B cell (primary cell): ENCODE results near the gene GABPB1. TPM values are rescaled to one million over a fixed set of nuclear protein-coding genes. Genes with fewer than 3 reads are reported as not detected.

Experiments used
- ATAC-seq: fragments of 200-7000 bp; cut with Tn5 transposase; one replicate; pipeline ENCODE4 v1.10.0; 2021; ENCODE audit warnings: low read depth, mild to moderate bottlenecking, moderate number of reproducible peaks, moderate library complexity
- CTCF ChIA-PET: fragments of 350-600 bp; sonication (Branson Sonifier 250); formaldehyde crosslinking; loops from one replicate; lab custom pipeline; 2021; ENCODE audit warnings: antibody characterized with exemption, inconsistent platforms; lab: Charles Lee
- POLR2A ChIA-PET: fragments of 350-600 bp; sonication (Branson Sonifier 250); formaldehyde crosslinking; loops from one replicate; lab custom pipeline; 2021; ENCODE audit warnings: antibody characterized with exemption; lab: Charles Lee
- DNase-seq: peaks from one replicate; pipeline ENCODE4 v3.0.0; 2013
- H2AFZ ChIP-seq: 2 replicates; pipeline ENCODE4 v1.6.1; 2012; ENCODE audit warnings: mild to moderate bottlenecking, low read depth, low read length; ENCODE audit not compliant: insufficient read depth, poor library complexity, severe bottlenecking
- H3K27ac ChIP-seq, 2 donors: 1 replicate in 1 of 2; 2 replicates in 1 of 2; pipeline ENCODE4 v1.5.1; 2012 to 2013; ENCODE audit warnings: low read length in 2 of 2, mild to moderate bottlenecking in 2 of 2, moderate library complexity in 1 of 2
- H3K27me3 ChIP-seq, 4 experiments: fragments of 200-600 bp in 1 of 4; sonication (generic) in 1 of 4; replicated peaks in 1 of 4; 1 replicate in 2 of 4; 2 replicates in 2 of 4; pipeline versions ENCODE4 v1.6.1 to v1.7.0; 2013 to 2016; ENCODE audit warnings: low read length in 3 of 4, mild to moderate bottlenecking in 2 of 4, mixed read lengths in 1 of 4, moderate library complexity in 1 of 4; ENCODE audit not compliant: insufficient read depth in 4 of 4, control insufficient read depth in 3 of 4; ENCODE audit errors: control extremely low read depth in 1 of 4
- H3K36me3 ChIP-seq, 2 experiments: replicated peaks in 1 of 2; 1 replicate in 1 of 2; 2 replicates in 1 of 2; pipeline versions ENCODE4 v1.6.1 to v1.7.1; 2013; ENCODE audit warnings: low read length in 1 of 2; ENCODE audit not compliant: insufficient read depth in 2 of 2, control insufficient read depth in 1 of 2; ENCODE audit errors: control extremely low read depth in 1 of 2, extremely low read depth in 1 of 2
- H3K4me1 ChIP-seq, 2 donors: fragments of 200-600 bp in 1 of 2; sonication (generic) in 1 of 2; 1 replicate in 1 of 2; 2 replicates in 1 of 2; pipeline versions ENCODE4 v1.5.1 to v1.6.1; 2013 to 2017; ENCODE audit warnings: low read length in 2 of 2; ENCODE audit not compliant: control insufficient read depth in 2 of 2, insufficient read depth in 2 of 2
- H3K4me2 ChIP-seq: replicated peaks from 2 replicates; pipeline ENCODE3; 2012; ENCODE audit warnings: mild to moderate bottlenecking, low read depth, low read length; ENCODE audit not compliant: poor library complexity, severe bottlenecking
- H3K4me3 ChIP-seq, 5 experiments: fragments of 200-600 bp in 1 of 5; sonication (generic) in 1 of 5; 1 replicate in 3 of 5; 2 replicates in 2 of 5; pipeline versions ENCODE4 v1.5.1 to v1.7.0; 2011 to 2016; ENCODE audit warnings: low read length in 4 of 5, mild to moderate bottlenecking in 4 of 5, low read depth in 2 of 5, control low read depth in 1 of 5, moderate library complexity in 1 of 5; ENCODE audit not compliant: insufficient read depth in 1 of 5; ENCODE audit errors: control extremely low read depth in 1 of 5, extremely low read depth in 1 of 5
- H3K79me2 ChIP-seq: fragments of 200-600 bp; sonication (generic); one replicate; pipeline ENCODE4 v1.6.0; 2016; ENCODE audit warnings: low read length; ENCODE audit not compliant: control insufficient read depth, insufficient read depth
- H3K9ac ChIP-seq: fragments of 200-600 bp; sonication (generic); 2 replicates; pipeline ENCODE4 v1.6.1; 2017; ENCODE audit warnings: mild to moderate bottlenecking, low read length, moderate library complexity
- H3K9me3 ChIP-seq, 3 donors: one replicate each; pipeline versions ENCODE4 v1.6.1 to v1.7.1; 2013; ENCODE audit warnings: low read length in 2 of 3; ENCODE audit not compliant: control insufficient read depth in 2 of 3, insufficient read depth in 1 of 3; ENCODE audit errors: control extremely low read depth in 1 of 3
- H4K20me1 ChIP-seq: 2 replicates; pipeline ENCODE4 v1.6.0; 2012; ENCODE audit warnings: mild to moderate bottlenecking, low read length; ENCODE audit not compliant: insufficient read depth, control insufficient read depth, poor library complexity, severe bottlenecking
- H3K27ac Mint-ChIP-seq: one replicate; pipeline ENCODE4 v1.8.0; 2021; ENCODE audit warnings: mixed read lengths
- H3K27me3 Mint-ChIP-seq: one replicate; pipeline ENCODE4 v1.8.0; 2021; ENCODE audit warnings: mixed read lengths
- H3K4me1 Mint-ChIP-seq: one replicate; pipeline ENCODE4 v1.8.0; 2021; ENCODE audit warnings: mixed read lengths
- H3K4me3 Mint-ChIP-seq: one replicate; pipeline ENCODE4 v1.8.0; 2021; ENCODE audit warnings: mixed read lengths
- H3K9me3 Mint-ChIP-seq: one replicate; pipeline ENCODE4 v1.8.0; 2022; ENCODE audit warnings: mixed read lengths; ENCODE audit not compliant: insufficient read depth
- CTCF ChIP-seq: fragments of 200-600 bp; IDR thresholded peaks from one replicate; pipeline ENCODE4 v1.8.0; 2022; ENCODE audit warnings: antibody characterized with exemption, mild to moderate bottlenecking
- EZH2 ChIP-seq: IDR thresholded peaks from 2 replicates; pipeline ENCODE4 v1.6.1; 2012; ENCODE audit warnings: borderline replicate concordance, low read depth, mild to moderate bottlenecking, moderate library complexity, low read length; ENCODE audit not compliant: insufficient read depth, poor library complexity, severe bottlenecking
- WGBS: methylation state at CpG from one replicate; pipeline ENCODE4 v1.1.5; 2013; ENCODE audit warnings: missing lambda C conversion rate; ENCODE audit not compliant: insufficient coverage; 5-methylcytosine and 5-hydroxymethylcytosine counted together
- intact Hi-C: fragments of 100-400 bp; cut with micrococcal nuclease; formaldehyde crosslinking; loops from one replicate; pipeline ENCODE4 v1.10.0; 2022
- polyA plus RNA-seq: library from polyadenylated mRNA; depleted of rRNA; stranded (reverse); fragments of >200 nt; gene quantifications from 2 replicates; pipeline ENCODE4 v1.2.3, GENCODE V29; 2012
- total RNA-seq, 2 donors: library from RNA; stranded (reverse); fragments of 120-200 nt in 1 of 2; gene quantifications; 1 replicate in 1 of 2; 2 replicates in 1 of 2; pipeline versions ENCODE4 v1.2.3 to v1.2.4, GENCODE V29; 2013 to 2022

The GABPB1 gene
- total and polyA plus RNA-seq, 2 donors (not counting 1 experiment from before 2014, with no cell fraction given): 24.1 to 37.1 TPM

DNA sequence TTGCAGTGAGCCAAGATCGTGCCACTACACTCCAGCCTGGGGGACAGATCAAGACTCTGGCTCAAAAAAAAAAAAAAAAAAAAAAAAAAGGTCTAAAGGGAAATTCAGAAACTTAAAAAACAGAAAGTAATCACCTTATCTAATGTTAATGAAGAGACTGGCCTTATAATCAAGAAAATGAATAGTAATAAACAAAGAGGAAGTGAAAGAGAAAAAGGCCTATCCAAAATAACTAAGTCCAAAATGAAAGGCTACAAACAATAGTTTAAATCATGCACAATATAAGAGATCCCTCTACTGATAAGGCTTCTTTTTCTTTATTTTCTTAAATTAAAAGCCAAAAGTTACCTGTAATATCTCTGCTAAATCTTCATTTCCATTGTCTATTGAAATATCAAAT, 52.4 kb downstream of the GABPB1 start:
- Mint-ChIP-seq H3K4me3 (no peak overlapping the region), H3K27ac (no peak overlapping the region), H3K4me1 (peaks cover 9% of the 10 kb centered on the region), H3K27me3 (no peaks in the 10 kb centered on the region), H3K9me3 (no peaks in the 10 kb centered on the region)
- no CpG with 5 or more reads among the region's 1 CpG for WGBS
- H4K20me1 ChIP-seq: no peaks in the 10 kb centered on the region
- no peak overlapping the region for H2AFZ ChIP-seq
- no peak overlapping the region for H3K4me3 ChIP-seq
- ATAC-seq (peak; percentile 36), DNase-seq (peak; percentile 18)
- H3K27me3 ChIP-seq: no peaks in the 10 kb centered on the region
- no peaks in the 10 kb centered on the region for H3K79me2 ChIP-seq
- H3K9ac ChIP-seq: no peak overlapping the region
- H3K36me3 ChIP-seq: peaks cover 3 to 30% of the 10 kb centered on the region in 2 experiments
- H3K4me1 ChIP-seq: peaks cover 6 to 8% of the 10 kb centered on the region in 2 donors
- intact Hi-C loops: no loop called here
- CTCF ChIA-PET: interaction anchor here (1.8 kb wide), 1 partner anchor 13 kb away, joined by 10 read pairs; no protein-coding TSS in a partner anchor
- POLR2A ChIA-PET: no interaction called here
- H3K27ac ChIP-seq: peak overlapping the region in 1 of 2 donors; percentile 62
- TF ChIP-seq CTCF (no peak), EZH2 (no peak)
- peaks cover 0 to 5% (median 0%) of the 10 kb centered on the region in 3 donors for H3K9me3 ChIP-seq
- peak overlapping the region; percentile 3 for H3K4me2 ChIP-seq

DNA sequence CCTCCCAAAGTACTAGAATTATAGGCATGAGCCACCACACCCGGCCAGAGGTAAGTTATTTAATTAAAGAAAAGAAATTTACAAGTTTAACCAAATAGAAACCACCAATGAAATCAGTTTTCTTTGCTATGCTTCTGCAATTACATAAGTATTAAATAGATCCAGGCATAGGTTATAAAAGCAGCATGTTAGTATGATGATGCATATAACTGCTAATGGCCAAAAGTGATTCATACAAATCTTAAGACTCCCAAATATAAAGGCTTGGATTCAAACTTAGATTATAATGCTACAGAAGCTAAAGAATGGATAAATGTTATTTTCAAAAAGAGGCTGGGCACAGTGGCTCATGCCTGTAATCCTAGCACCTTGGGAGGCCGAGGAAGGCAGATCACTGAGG, 56.7 kb downstream of the GABPB1 start:
- Histone ChIP-seq H3K9me3 (no peaks in the 10 kb centered on the region), H2AFZ (no peak overlapping the region), H3K36me3 (peaks cover 3 to 28% of the 10 kb centered on the region in 2 experiments), H3K4me2 (no peak overlapping the region), H3K4me3 (no peak overlapping the region), H3K27me3 (no peaks in the 10 kb centered on the region), H3K9ac (no peak overlapping the region), H3K27ac (no peak overlapping the region), H3K4me1 (peaks cover 6 to 8% of the 10 kb centered on the region in 2 donors), H3K79me2 (no peaks in the 10 kb centered on the region), H4K20me1 (no peaks in the 10 kb centered on the region)
- TF ChIP-seq CTCF (no peak), EZH2 (no peak)
- Mint-ChIP-seq H3K4me1 (peaks cover 7% of the 10 kb centered on the region), H3K27me3 (no peaks in the 10 kb centered on the region), H3K27ac (no peak overlapping the region), H3K4me3 (no peak overlapping the region), H3K9me3 (no peaks in the 10 kb centered on the region)
- ChIA-PET CTCF (no interaction called here), POLR2A (no interaction called here)
- intact Hi-C loops: no loop called here
- DNase-seq: no peak
- no peak for ATAC-seq
- no CpG with 5 or more reads among the region's 2 CpGs for WGBS
